Fibroblast of villous mesenchyme (primary cell): Measurements from ENCODE around the gene HPN. TPM values are rescaled to one million over a fixed set of nuclear protein-coding genes. Genes with fewer than 3 reads are reported as not detected.
"Not testable (repeated sequence)": the region's sequence is repeated elsewhere in the genome, so short reads cannot be mapped to it uniquely, and the experiment has no call there.

ENCODE experiments used
- DNase-seq: peaks from one replicate; pipeline ENCODE4 v3.0.0-alpha.2; 2010; ENCODE audit warnings: low read depth
- H3K4me3 ChIP-seq: 2 replicates; pipeline ENCODE4 v1.5.1; 2011; ENCODE audit warnings: low read depth, mild to moderate bottlenecking, low read length
- CTCF ChIP-seq: IDR thresholded peaks from 2 replicates; pipeline ENCODE4 v1.5.1; 2012; ENCODE audit warnings: low read depth, mild to moderate bottlenecking, low read length; ENCODE audit not compliant: insufficient read depth
- total RNA-seq: library from RNA; depleted of rRNA; stranded (reverse); fragments of >200 nt; gene quantifications from 2 replicates; pipeline ENCODE4 v1.2.3, GENCODE V29; 2012

Gene HPN
- total RNA-seq, 1 donor, result not detected

GRCh38 chr19:35005256-35005977 is 36.1 kb upstream of the HPN start:
- no peak for TF ChIP-seq CTCF
- DNase-seq, result no peak
- no peak overlapping the region for H3K4me3 ChIP-seq

- DNase-seq, H3K4me3 ChIP-seq: not testable (repeated sequence)
Measured at GRCh38 chr19:35006007-35006341, 35.5 kb upstream of the HPN start.

- TF ChIP-seq CTCF, result no peak
- no peak overlapping the region for H3K4me3 ChIP-seq
- DNase-seq, result peak; percentile 57
Measured at GRCh38 chr19:35006342-35006998, 35.1 kb upstream of the HPN start.

GRCh38 chr19:35006999-35007365 is 34.5 kb upstream of the HPN start:
- H3K4me3 ChIP-seq, result no peak overlapping the region
- DNase-seq, result no peak
- no peak for TF ChIP-seq CTCF

GRCh38 chr19:35007427-35007826 is 34.1 kb upstream of the HPN start:
- not testable (repeated sequence) for DNase-seq, H3K4me3 ChIP-seq

- no peak for DNase-seq
- no peak overlapping the region for H3K4me3 ChIP-seq
- no peak for TF ChIP-seq CTCF
Measured at GRCh38 chr19:35008891-35009341, 32.6 kb upstream of the HPN start.

GRCh38 chr19:35009424-35010415 is 31.8 kb upstream of the HPN start:
- no peak overlapping the region for H3K4me3 ChIP-seq
- DNase-seq, result no peak
- TF ChIP-seq CTCF, result no peak
